GM12878 (cell line): Measurements from ENCODE around the gene LRIG2. TPM values are rescaled to one million over a fixed set of nuclear protein-coding genes. Genes with fewer than 3 reads are reported as not detected.
"Not testable (repeated sequence)": the region's sequence is repeated elsewhere in the genome, so short reads cannot be mapped to it uniquely, and the experiment has no call there.

Experiments used
- ATAC-seq: fragments of 200-7000 bp; cut with Tn5 transposase; 3 replicates; pipeline ENCODE4 v1.9.1; 2020; ENCODE audit warnings: mild to moderate bottlenecking, moderate library complexity
- BruUV-seq: library from RNA; stranded (reverse); fragments of 400-500 nt; replicated peaks from 2 replicates; lab custom pipeline; 2021; lab: Mats Ljungman, UMichigan
- CTCF ChIA-PET: fragments of 300-600 bp; sonication (Branson Sonifier 250); formaldehyde crosslinking; extraction: SDS; loops from one replicate; lab custom pipeline; 2021; ENCODE audit warnings: inconsistent platforms; lab: Yijun Ruan, JAX
- POLR2A ChIA-PET: fragments of 350-600 bp; formaldehyde crosslinking; extraction: SDS; loops from one replicate; lab custom pipeline; 2021; ENCODE audit warnings: inconsistent platforms; lab: Charles Lee
- RAD21 ChIA-PET: fragments of 300-600 bp; sonication (Branson Sonifier 250); formaldehyde crosslinking; loops from one replicate; lab custom pipeline; 2023; ENCODE audit warnings: antibody characterized with exemption; ENCODE audit not compliant: unreplicated experiment; lab: Charles Lee
- SMC1A ChIA-PET: fragments of 300-600 bp; sonication (Branson Sonifier 250); formaldehyde crosslinking; loops from one replicate; lab custom pipeline; 2023; ENCODE audit not compliant: unreplicated experiment, uncharacterized antibody; lab: Charles Lee
- DNase-seq: peaks from one replicate; pipeline ENCODE4 v3.0.0-alpha.2; 2011; ENCODE audit warnings: low read depth, low spot score
- FAIRE-seq: peaks from 3 replicates; lab custom pipeline; 2011; peaks lifted over from hg19 to GRCh38; lab: Jason Lieb, UNC
- H2AFZ ChIP-seq: 2 replicates; pipeline ENCODE4 v1.6.0; 2011; ENCODE audit warnings: low read depth, low read length, control low read depth; ENCODE audit not compliant: control insufficient read depth
- H3K27ac ChIP-seq: 2 replicates; pipeline ENCODE4 v1.5.1; 2011; ENCODE audit warnings: control low read depth; ENCODE audit not compliant: control insufficient read depth, insufficient read depth
- H3K27me3 ChIP-seq, 2 experiments: replicated peaks in 1 of 2; 2 replicates each; pipeline versions ENCODE4 v1.6.0 to v1.6.1; 2011; ENCODE audit warnings: low read length in 1 of 2; ENCODE audit not compliant: control insufficient read depth in 2 of 2, insufficient read depth in 2 of 2
- H3K36me3 ChIP-seq, 2 experiments: 2 replicates each; pipeline ENCODE4 v1.5.1; 2011; ENCODE audit warnings: low read length in 1 of 2; ENCODE audit not compliant: control insufficient read depth in 2 of 2, insufficient read depth in 2 of 2
- H3K4me1 ChIP-seq: 2 replicates; pipeline ENCODE4 v1.6.1; 2011; ENCODE audit warnings: mild to moderate bottlenecking, low read length, moderate library complexity, mixed read lengths; ENCODE audit not compliant: control insufficient read depth, insufficient read depth
- H3K4me2 ChIP-seq: 2 replicates; pipeline ENCODE4 v1.6.0; 2011; ENCODE audit warnings: control low read depth; ENCODE audit not compliant: control insufficient read depth, insufficient read depth
- H3K4me3 ChIP-seq: fragments of 200-600 bp; sonication (generic); 2 replicates; pipeline ENCODE4 v1.5.1; 2016
- H3K79me2 ChIP-seq: 2 replicates; pipeline ENCODE4 v1.6.0; 2011; ENCODE audit warnings: low read length; ENCODE audit not compliant: control insufficient read depth, insufficient read depth
- H3K9ac ChIP-seq: 2 replicates; pipeline ENCODE4 v1.8.0; 2011; ENCODE audit warnings: low read length, control low read depth, mixed read lengths; ENCODE audit not compliant: control insufficient read depth, insufficient read depth
- H3K9me3 ChIP-seq: replicated peaks from 3 replicates; pipeline ENCODE4 v1.5.1; 2011; ENCODE audit warnings: mild to moderate bottlenecking, low read length; ENCODE audit not compliant: control insufficient read depth, insufficient read depth
- H4K20me1 ChIP-seq: 2 replicates; pipeline ENCODE4 v1.6.0; 2011; ENCODE audit not compliant: control insufficient read depth, insufficient read depth
- ATF7 ChIP-seq: fragments of 450-650 bp; IDR thresholded peaks from 2 replicates; pipeline ENCODE4 v1.6.1; 2016; ENCODE audit warnings: low read depth, mild to moderate bottlenecking
- BHLHE40 ChIP-seq, 2 experiments: fragments of 450-650 bp in 1 of 2; IDR thresholded peaks; 2 replicates each; pipeline ENCODE4 v1.6.1; 2011 to 2017; ENCODE audit warnings: low read depth in 2 of 2, borderline replicate concordance in 1 of 2, improper control_type of control experiment in 1 of 2, low read length in 1 of 2, mild to moderate bottlenecking in 1 of 2
- CHD2 ChIP-seq: IDR thresholded peaks from 2 replicates; pipeline ENCODE4 v1.6.1; 2011; ENCODE audit warnings: low read depth, low read length, improper control_type of control experiment, borderline replicate concordance
- LARP7 ChIP-seq: fragments of 450-650 bp; IDR thresholded peaks from 2 replicates; pipeline ENCODE4 v1.6.1; 2017; ENCODE audit warnings: mild to moderate bottlenecking
- NR2F1 ChIP-seq: fragments of 450-650 bp; conservative IDR thresholded peaks from 2 replicates; pipeline ENCODE4 v1.6.1; 2017; ENCODE audit warnings: mild to moderate bottlenecking
- POLR2A ChIP-seq: IDR thresholded peaks from 2 replicates; pipeline ENCODE4 v1.6.1; 2011; ENCODE audit warnings: low read depth, mild to moderate bottlenecking, low read length
- TARDBP ChIP-seq: IDR thresholded peaks from 2 replicates; pipeline ENCODE4 v1.6.1; 2016; ENCODE audit warnings: borderline replicate concordance
- TCF12 ChIP-seq: IDR thresholded peaks from 2 replicates; pipeline ENCODE4 v1.6.1; 2011; ENCODE audit warnings: low read depth, mild to moderate bottlenecking, low read length
- WGBS: methylation state at CpG from one replicate; pipeline ENCODE4 v1.1.6; 2016; ENCODE audit warnings: low lambda C conversion rate; ENCODE audit not compliant: insufficient replicate concordance, insufficient coverage; ENCODE audit errors: missing lambda C conversion rate; 5-methylcytosine and 5-hydroxymethylcytosine counted together
- in situ Hi-C: fragments of 300-500 bp; cut with MboI; formaldehyde crosslinking; loops from 9 replicates; pipeline ENCODE4 v1.14.3; 2018; ENCODE audit warnings: mixed read lengths
- intact Hi-C: fragments of 100-400 bp; cut with micrococcal nuclease; formaldehyde crosslinking; loops from one replicate; pipeline ENCODE4 v1.14.2; 2022; ENCODE audit not compliant: unreplicated experiment
- polyA plus RNA-seq, 11 experiments: library from polyadenylated mRNA; depleted of rRNA in 4 of 11; unstranded in 6 of 11; stranded (reverse) in 5 of 11; fragments of >200 nt; fragmentation: Nextera tagmentation in 4 of 11; fragmentation: Illumina TruSeq in 1 of 11; extraction: Ambion mirVana in 4 of 11; extraction: Trizol in 1 of 11; gene quantifications; 1 replicate in 1 of 11; 2 replicates in 10 of 11; pipeline versions ENCODE4 v1.2.1 to v1.2.3, GENCODE V29; 2011 to 2016; ENCODE audit warnings: inconsistent platforms in 2 of 11, missing spikeins in 2 of 11, low read depth in 1 of 11
- total RNA-seq, 4 experiments: library from RNA; depleted of rRNA in 3 of 4; stranded (reverse); fragments of >200 nt in 3 of 4; fragmentation: Illumina TruSeq in 1 of 4; extraction: Trizol in 1 of 4; gene quantifications; 2 replicates each; pipeline versions ENCODE4 v1.2.1 to v1.2.3, GENCODE V29; 2013 to 2021
- TF ChIP-seq, protein P1 (sequence below): fragments of 150-350 bp; IDR thresholded peaks from 2 replicates; pipeline ENCODE4 v1.6.1; 2016; ENCODE audit warnings: low read depth, low read length

LRIG2 gene
- total and polyA plus RNA-seq, 10 of the 15 experiments (the other 5 are each of a cell fraction or from before 2014, with no cell fraction given): 0.77 to 11.8 (median 5.1) TPM

DNA sequence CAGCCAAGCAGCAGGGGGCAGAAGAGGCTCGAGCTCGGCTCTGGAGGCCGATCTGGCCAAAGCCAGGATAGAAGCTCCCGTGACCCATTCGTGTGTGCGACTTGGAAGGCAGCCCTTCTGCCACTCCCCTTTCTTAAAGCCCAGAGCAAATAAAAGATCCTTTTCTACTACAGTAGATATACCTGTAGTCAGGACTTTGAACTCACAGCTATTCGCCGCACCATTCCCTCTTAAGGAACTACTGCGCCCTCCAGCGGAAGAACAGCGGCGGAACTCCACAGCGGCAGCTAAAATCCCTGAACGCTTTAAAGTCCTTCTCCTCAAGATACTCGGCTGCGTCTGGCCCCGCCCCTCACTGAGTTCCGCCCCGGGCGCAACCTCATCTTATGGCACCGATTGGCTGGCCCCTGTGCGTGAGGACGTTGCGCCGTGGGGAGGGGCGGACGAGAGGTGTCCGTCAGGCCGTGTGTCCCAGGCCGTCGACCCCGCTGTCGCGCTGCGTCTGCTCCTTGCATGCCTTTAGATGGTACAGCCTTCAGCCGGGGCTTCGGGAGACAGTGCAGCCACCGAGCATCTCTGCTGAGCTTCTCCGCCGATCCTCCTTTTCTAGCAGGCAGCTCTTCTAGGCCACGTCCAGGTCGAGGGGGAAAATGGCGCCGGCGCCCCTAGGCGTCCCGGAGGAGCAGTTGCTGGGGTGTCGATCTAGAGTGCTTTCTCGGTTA, at the start of gene LRIG2 (continued):
- TF ChIP-seq, protein P1, sequence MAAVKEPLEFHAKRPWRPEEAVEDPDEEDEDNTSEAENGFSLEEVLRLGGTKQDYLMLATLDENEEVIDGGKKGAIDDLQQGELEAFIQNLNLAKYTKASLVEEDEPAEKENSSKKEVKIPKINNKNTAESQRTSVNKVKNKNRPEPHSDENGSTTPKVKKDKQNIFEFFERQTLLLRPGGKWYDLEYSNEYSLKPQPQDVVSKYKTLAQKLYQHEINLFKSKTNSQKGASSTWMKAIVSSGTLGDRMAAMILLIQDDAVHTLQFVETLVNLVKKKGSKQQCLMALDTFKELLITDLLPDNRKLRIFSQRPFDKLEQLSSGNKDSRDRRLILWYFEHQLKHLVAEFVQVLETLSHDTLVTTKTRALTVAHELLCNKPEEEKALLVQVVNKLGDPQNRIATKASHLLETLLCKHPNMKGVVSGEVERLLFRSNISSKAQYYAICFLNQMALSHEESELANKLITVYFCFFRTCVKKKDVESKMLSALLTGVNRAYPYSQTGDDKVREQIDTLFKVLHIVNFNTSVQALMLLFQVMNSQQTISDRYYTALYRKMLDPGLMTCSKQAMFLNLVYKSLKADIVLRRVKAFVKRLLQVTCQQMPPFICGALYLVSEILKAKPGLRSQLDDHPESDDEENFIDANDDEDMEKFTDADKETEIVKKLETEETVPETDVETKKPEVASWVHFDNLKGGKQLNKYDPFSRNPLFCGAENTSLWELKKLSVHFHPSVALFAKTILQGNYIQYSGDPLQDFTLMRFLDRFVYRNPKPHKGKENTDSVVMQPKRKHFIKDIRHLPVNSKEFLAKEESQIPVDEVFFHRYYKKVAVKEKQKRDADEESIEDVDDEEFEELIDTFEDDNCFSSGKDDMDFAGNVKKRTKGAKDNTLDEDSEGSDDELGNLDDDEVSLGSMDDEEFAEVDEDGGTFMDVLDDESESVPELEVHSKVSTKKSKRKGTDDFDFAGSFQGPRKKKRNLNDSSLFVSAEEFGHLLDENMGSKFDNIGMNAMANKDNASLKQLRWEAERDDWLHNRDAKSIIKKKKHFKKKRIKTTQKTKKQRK: no peak
- TF ChIP-seq LARP7: peak; percentile 66
- 0 out of 2 replicates have a peak, but pooled peaks have one; percentile 45 for TF ChIP-seq TARDBP
- peak; percentile 55; the same call in 1 of the 2 replicates for TF ChIP-seq CHD2
- peak; percentile 99 for TF ChIP-seq POLR2A
- TF ChIP-seq TCF12: peak; percentile 24; the same call in 1 of the 2 replicates
- peak; percentile 48; the same call in 1 of the 2 replicates for TF ChIP-seq ATF7
- TF ChIP-seq BHLHE40 (IDR thresholded peaks at IDR 0.05; ENCODE audit: borderline replicate concordance in 1 of 2, low read depth in 2 of 2, low read length in 1 of 2): peak; percentile 67 to 83; a peak in 3 of 4 replicates
- TF ChIP-seq NR2F1: peak; percentile 68; the same call in 1 of the 2 replicates

DNA sequence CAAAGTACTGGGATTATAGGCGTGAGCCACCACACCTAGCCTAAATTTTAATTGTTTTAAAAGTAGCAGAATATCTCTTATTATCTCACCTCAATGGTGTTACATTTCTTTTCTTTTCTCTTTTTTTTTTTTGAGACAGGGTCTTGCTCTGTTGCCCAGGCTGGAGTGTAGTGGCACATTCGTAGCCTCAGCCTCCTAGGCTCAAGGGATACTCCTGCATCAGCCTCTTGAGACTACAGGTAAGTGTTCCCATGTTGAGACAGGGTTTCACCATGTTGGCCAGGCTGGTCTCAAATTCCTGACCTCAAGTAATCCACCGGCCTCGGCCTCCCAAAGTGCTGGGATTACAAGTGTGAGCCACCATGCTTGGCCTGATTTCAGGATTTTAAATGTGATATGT, 49.7 kb upstream of the LRIG2 start:
- H3K9me3 ChIP-seq, H2AFZ ChIP-seq, H3K27me3 ChIP-seq, H4K20me1 ChIP-seq, intact Hi-C loops, RAD21 ChIA-PET, DNase-seq, in situ Hi-C loops, BruUV-seq, POLR2A ChIA-PET, H3K79me2 ChIP-seq, H3K9ac ChIP-seq, H3K27ac ChIP-seq, H3K4me2 ChIP-seq, H3K4me1 ChIP-seq, ATAC-seq, H3K36me3 ChIP-seq, H3K4me3 ChIP-seq, FAIRE-seq: not testable (repeated sequence)
- WGBS: 100% methylated on average over 3 of the region's 4 CpGs
- CTCF ChIA-PET: interaction anchor here (1.4 kb wide), 1 partner anchor 49 kb away, joined by 4 read pairs; the partner anchor contains the start of gene LRIG2
- SMC1A ChIA-PET: interaction anchor here (1.4 kb wide), 1 partner anchor 9 kb away, joined by 7 read pairs; no protein-coding TSS in a partner anchor
